D721Med (cell line): ENCODE measurements around the gene EHD3.
A peak's percentile ranks its signal among the peaks of the same experiment; 100 is the strongest.

ENCODE experiments used
- DNase-seq: peaks from one replicate; pipeline ENCODE4 v3.0.0; 2011; ENCODE audit warnings: low spot score; ENCODE audit not compliant: insufficient read length
- FAIRE-seq: peaks from 2 replicates; lab custom pipeline; 2011; peaks lifted over from hg19 to GRCh38; lab: Jason Lieb, UNC
- TF ChIP-seq, protein P1 (sequence below): IDR thresholded peaks from 2 replicates; pipeline ENCODE4 v1.5.1; 2012; ENCODE audit warnings: mild to moderate bottlenecking, control low read depth; ENCODE audit not compliant: insufficient read depth; ENCODE audit errors: missing control alignments

EHD3 gene

GRCh38 chr2:31299547-31299946 is 65.6 kb downstream of the EHD3 start:
- TF ChIP-seq, protein P1, sequence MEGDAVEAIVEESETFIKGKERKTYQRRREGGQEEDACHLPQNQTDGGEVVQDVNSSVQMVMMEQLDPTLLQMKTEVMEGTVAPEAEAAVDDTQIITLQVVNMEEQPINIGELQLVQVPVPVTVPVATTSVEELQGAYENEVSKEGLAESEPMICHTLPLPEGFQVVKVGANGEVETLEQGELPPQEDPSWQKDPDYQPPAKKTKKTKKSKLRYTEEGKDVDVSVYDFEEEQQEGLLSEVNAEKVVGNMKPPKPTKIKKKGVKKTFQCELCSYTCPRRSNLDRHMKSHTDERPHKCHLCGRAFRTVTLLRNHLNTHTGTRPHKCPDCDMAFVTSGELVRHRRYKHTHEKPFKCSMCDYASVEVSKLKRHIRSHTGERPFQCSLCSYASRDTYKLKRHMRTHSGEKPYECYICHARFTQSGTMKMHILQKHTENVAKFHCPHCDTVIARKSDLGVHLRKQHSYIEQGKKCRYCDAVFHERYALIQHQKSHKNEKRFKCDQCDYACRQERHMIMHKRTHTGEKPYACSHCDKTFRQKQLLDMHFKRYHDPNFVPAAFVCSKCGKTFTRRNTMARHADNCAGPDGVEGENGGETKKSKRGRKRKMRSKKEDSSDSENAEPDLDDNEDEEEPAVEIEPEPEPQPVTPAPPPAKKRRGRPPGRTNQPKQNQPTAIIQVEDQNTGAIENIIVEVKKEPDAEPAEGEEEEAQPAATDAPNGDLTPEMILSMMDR: no peak
- no peak for FAIRE-seq
- no peak for DNase-seq

DNA sequence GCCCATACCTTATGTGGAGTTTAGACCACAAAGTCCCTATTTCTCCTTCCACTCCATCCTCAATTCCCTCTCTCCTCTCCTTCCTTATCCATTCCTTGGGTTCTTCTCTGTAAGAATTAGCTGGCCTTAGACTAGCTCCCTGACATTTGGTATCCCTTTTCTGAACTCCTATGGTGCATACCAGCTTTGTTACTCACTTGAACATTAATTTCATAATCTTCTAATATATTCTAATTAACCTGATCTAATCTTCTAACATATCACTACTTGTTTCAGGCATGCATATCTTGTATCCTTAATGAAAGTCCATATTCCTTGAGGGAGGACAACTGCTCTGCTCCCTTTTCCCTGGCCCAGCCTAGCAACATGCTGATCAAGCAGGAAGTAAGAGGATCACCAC is 66.4 kb downstream of the EHD3 start:
- DNase-seq: no peak
- TF ChIP-seq, protein P1: no peak
- FAIRE-seq: no peak

- DNase-seq (no peak), FAIRE-seq (no peak)
- TF ChIP-seq, protein P1: no peak
Measured at GRCh38 chr2:31302940-31303563, 69.1 kb downstream of the EHD3 start.

DNA sequence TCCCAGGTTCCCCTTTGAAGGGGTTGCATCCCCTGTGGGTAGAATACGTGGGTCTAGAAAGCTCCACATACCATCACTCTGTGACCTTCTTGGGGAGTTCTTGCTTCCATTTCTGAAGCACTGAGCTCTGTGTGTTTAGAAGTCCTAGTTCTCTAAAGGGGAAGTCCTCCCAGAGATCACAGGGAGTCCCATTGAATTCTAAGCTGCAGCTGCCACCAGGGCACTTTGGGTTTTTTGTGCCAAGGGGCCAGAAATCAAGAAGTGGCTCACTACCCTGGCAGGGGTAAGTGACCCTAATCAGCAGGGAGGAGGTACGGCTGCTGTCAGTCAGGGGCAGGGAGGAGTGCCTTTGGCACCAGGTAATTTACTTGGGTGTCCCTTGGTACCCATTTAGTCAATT is 70.9 kb downstream of the EHD3 start:
- DNase-seq (no peak), FAIRE-seq (no peak)
- TF ChIP-seq, protein P1: no peak

GRCh38 chr2:31312898-31313297 is 78.9 kb downstream of the EHD3 start:
- FAIRE-seq: peak; percentile 11
- TF ChIP-seq, protein P1: no peak

DNA sequence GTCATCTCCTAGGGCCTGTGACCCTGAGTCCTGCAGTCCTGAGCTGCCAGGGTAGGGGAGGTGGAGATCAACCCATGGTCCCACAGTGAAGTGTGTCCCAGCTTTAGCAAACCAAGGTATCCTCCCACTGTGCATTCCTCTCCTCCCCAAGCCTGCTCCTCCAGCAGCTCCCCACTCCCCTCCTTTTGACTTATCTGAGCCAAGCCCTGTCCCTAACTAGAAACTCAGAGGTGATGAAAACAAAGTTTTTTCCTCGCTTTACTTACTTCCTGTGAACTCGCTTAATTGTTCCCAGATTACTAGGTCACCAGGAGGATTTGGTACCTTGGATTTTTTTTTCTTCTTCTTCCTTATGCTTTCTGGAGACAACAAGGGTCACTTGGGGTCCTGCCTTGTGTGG is 80.8 kb downstream of the EHD3 start:
- FAIRE-seq: no peak
- DNase-seq: no peak
- TF ChIP-seq, protein P1: no peak

More at GRCh38 chr2:31312898-31313297, 78.9 kb downstream of the EHD3 start:
- DNase-seq: no peak

DNA sequence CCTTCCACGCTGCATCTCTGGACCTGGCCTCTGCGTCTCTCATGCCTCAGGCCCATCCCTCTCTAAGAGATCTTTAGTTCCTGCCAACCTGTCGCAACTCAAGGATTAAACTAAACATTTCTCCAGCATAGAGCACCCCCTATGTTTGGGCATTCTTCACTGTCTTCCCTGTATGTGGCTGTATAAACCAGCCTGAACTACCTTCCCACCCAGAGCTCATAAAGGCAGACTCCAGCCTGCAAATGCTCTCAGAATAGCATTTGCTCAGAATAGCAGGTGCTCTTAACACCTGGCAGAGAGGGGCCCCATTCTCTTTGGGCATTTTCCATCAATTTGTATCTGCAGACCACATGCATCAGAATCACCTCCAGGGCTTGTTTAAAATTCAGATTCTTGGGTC is 83.4 kb downstream of the EHD3 start:
- DNase-seq: no peak
- FAIRE-seq: no peak
- TF ChIP-seq, protein P1: no peak
